DMS53 treated with DMSO at 0.1 percent for 48 hours (cell line): ENCODE measurements around the gene RIPOR1.
A peak's percentile ranks its signal among the peaks of the same experiment; 100 is the strongest.

Experiments
- DNase-seq: peaks from one replicate; lab custom pipeline; 2025; ENCODE audit not compliant: unreplicated experiment; lab: John Stamatoyannopoulos, UW

Gene RIPOR1

GRCh38 chr16:67558859-67559258 lies 30.2 kb downstream of the RIPOR1 start:
- no peak for DNase-seq

DNA sequence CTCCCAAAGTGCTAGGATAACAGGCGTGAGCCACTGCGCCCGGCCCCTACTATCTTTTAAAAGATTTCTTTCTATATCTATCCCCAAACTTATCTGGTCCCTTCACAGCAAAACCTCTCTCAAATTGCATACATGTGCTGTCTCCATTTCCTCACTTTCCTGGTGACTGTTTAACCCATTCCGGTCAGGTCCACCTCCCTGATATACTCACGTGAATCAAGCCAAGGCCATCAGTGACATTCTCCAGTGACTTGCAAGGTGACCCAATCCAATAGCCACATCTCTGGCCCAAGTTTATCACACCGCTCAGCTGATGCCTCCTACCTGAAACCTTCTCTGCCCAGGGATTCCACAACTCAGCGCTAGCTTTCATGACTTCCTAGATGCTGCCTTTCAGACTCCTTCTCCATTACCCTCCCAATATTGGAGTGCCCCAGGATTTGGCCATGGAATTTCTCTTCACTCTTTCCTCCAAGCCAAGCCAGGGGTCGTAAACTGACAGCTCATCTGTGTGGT lies 32.3 kb downstream of the RIPOR1 start:
- DNase-seq = no peak

DNA sequence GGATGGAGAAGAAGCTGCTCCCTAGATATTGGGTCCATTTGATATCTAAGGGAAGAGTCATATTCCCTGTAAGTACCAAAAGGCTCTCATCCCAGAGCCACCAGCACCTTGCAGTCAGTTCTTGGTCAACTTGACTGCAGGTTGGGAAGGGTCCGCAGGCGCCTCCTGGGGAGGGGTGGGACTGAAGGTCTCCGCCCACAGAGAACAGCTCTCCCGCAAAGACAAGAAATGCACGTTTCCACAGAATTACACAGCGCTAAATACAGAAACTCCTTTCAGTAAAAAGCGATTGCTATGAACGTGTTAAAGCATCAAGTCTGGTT lies 32.8 kb downstream of the RIPOR1 start:
- DNase-seq = peak; percentile 20

DNA sequence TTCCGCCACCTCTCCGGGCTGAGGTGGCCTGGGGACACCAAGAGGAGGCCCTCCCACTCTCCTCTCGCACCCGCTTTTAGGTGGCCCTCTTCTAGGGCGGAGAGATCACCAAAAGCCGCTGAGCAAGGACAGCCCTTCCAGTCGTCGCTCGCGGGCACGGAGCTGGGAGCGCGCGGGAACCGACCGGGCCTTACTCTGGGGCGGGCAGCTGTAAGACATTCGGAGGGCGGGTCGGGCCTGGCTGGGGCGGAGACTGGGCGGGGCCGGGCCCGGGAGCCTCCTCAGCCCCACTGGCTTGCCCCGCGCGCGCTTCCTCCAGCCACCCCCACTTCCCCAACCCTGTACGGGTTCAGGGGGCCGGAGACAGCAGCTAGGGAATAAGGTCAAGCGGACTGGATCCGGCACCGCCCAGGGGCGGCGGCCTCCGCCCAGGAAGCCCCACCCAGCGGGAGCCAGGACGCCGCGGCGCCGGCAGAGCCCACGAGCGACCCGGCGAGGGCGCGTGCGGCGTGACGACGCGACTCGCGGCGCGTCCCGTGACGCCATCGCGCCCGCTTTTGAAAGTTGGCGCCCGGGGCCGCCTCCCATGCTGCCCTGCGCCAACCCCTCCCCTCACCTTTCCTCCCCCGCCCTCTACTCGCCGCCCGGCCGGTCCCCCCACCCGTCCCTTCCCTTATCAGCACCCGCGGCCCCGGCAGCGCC lies 33.3 kb downstream of the RIPOR1 start:
- DNase-seq = peak; percentile 93

DNA sequence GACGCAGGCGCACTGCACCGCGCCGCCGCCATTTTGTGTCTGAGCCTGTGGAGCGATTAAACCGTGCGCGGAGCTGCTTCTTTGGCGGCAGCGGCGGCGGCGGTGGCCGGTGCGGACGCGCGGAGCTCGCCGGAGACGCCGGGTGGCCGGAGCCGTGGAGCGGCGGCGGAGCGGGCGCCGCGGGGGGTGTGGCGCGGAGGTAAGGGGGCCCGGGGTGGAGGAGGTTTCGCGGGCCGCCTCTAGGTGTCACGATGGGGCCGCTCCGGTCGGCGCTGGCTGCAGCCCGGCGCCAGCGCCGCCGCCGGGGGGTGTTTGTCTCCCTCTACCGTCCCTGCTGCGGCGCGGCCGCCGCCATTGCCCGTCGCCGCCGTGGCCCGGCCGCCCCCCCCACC lies 33.9 kb downstream of the RIPOR1 start, which contains the start of gene CTCF:
Gene CTCF, plus strand, starts transcription at position 1 of the 392 bp plus-strand sequence. CDS start 48,307 bp downstream, outside the sequence.
- peak; percentile 47 for DNase-seq

DNA sequence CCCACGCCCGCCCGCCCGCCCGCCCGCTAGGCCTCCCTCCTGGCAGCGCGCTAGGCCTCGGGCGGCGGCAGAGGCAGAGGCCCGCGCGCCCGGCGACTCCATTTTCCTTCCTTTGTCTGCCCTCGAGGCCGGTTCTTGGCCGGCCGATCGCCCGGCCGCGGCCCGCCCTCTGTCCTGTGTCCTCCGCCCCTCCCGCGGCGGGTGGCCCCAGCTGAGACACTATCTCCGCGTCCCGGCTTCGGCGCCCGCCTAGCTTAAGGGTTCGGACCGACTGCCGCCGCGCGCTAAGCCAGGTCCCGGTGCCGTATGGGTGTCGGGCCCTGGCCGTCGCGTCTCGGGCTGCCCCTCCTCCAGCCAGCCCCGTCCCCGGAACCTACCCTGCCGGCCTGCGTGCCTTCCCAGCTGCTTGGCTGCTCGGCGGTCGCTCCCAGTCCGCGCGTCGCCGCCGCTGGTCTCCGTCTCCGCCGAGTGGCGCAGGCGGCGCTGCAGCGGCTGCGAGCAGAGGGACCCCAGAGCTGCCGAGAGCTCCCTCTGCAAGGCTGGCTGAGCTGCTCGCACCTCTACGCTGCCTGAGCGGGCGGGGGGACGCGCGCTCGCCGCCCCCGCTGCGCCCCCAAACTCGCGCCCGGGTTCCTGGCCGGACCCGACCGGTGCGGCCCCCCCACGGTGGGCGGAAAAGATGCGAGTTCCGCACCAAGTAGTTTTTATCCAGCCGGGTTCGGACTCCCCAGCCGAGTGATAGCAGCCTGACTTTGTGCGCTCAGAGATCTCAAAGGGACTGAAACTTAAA lies 34.5 kb downstream of the RIPOR1 start:
- no peak for DNase-seq

DNA sequence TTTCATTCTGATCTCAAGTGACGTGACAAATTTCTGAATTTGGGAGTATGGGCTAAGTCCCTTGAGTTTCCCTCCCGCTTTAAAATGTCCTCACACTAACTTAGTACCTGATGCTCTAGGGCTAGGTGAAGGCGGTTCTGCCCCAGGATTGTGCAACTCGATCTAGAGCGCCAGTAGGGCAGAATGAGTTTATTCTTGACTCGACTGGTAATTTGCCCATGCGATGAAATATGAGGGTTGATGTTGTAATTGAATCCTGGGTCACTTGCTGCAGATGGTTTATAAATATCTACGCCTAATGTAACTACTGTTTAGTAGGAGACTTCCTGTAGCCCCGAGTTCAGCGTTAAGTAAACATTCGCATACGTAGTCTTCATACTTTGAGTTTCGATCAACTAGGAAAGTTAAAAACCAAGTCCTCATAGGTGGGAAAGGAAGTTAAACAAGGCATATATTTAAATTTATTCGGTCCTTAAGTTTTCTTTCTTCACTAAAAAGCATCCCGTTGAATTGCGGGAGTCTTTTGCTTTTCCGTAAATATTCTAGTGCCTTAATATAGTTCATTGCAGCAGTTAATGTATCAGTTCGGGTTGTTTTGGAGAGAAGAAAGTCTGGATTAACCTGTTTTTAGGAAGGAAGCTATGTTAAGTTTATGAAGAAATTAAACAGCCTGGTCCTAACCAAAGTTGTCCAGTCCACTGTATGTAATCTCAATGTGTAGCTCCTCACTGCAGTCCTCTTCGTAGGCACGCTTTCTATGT lies 35.3 kb downstream of the RIPOR1 start:
- peak; percentile 7 for DNase-seq

GRCh38 chr16:67565470-67566100 lies 37.0 kb downstream of the RIPOR1 start:
- DNase-seq = no peak

GRCh38 chr16:67571464-67571863 lies 42.8 kb downstream of the RIPOR1 start:
- no peak for DNase-seq

DNA sequence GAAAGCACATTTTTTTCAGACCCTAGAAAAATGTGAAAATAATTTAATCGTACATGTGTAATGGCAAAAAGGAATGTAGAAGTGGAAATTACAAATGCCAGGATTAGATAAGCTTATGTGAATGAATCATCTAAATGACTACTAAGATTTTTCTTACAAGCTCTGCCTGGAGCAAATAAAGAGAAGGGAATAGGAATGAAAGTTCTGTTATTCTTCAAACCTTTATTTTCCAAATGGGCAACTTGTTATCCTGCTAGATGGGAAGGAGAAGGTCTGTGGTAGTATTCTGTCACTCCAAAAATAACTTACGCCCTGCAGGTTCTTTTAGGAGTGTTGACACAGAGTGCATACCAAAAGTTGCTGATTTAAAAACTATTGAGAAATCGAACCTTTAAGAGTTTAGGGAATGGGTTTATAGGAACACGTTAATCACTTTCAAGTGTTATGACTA lies 43.4 kb downstream of the RIPOR1 start:
- no peak for DNase-seq

- DNase-seq = no peak
Observed at GRCh38 chr16:67579686-67580085, 51.1 kb downstream of the RIPOR1 start.

- DNase-seq = no peak
Observed at GRCh38 chr16:67580202-67580601, 51.6 kb downstream of the RIPOR1 start.

- DNase-seq = no peak
Observed at GRCh38 chr16:67593288-67593687, 64.7 kb downstream of the RIPOR1 start.

DNA sequence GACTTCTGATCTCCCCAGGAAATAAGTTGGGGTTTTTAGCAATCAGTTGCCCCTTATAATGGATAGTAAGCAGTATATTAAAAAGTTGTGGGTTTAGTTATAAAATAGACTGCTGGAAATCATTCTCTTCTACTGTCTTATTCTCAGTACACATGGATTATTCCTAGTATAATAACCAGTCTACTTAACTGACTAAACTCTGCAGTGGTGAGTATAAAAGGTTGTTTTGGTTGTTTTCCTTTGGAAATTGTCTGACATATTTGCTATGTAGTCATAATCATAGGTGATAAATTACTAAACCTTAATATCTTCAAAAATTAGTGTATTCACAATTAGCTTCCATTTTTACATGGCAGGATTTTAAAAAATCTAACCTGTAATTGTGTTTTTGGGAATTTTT lies 65.1 kb downstream of the RIPOR1 start:
- DNase-seq = no peak

GRCh38 chr16:67594256-67594915 lies 65.8 kb downstream of the RIPOR1 start:
- DNase-seq = no peak

- DNase-seq = no peak
Observed at GRCh38 chr16:67594956-67595355, 66.3 kb downstream of the RIPOR1 start.
